SK-N-SH (cell line): Measurements from ENCODE around the gene AARS2. TPM values are rescaled to one million over a fixed set of nuclear protein-coding genes. Genes with fewer than 3 reads are reported as not detected.

ENCODE experiments used
- CTCF ChIA-PET: fragments of 300-600, 350-600 bp; formaldehyde crosslinking; extraction: SDS; loops from one replicate; lab custom pipeline; 2021; lab: Yijun Ruan, JAX
- POLR2A ChIA-PET: fragments of 350-600 bp; sonication (Branson Sonifier 250); formaldehyde crosslinking; extraction: SDS; loops from one replicate; lab custom pipeline; 2020; ENCODE audit warnings: antibody characterized with exemption, inconsistent platforms; lab: Yijun Ruan, JAX
- DNase-seq: peaks from one replicate; pipeline ENCODE4 v3.0.0; 2012
- H2AFZ ChIP-seq: fragments of 200-600 bp; sonication (generic); 2 replicates; pipeline ENCODE4 v1.8.1; 2016; ENCODE audit warnings: antibody characterized with exemption, mild to moderate bottlenecking, low read depth
- H3F3A ChIP-seq: fragments of 200-600 bp; sonication (generic); replicated peaks from 2 replicates; pipeline ENCODE3; 2016; ENCODE audit warnings: antibody characterized with exemption, mild to moderate bottlenecking; ENCODE audit not compliant: insufficient read depth
- H3K27ac ChIP-seq, 2 experiments: fragments of 200-500 bp in 1 of 2; fragments of 200-600 bp in 1 of 2; sonication (Bioruptor generic) in 1 of 2; sonication (generic), shearing (Covaris generic) in 1 of 2; 2 replicates each; pipeline versions ENCODE4 v1.5.1 to v1.6.1; 2014 to 2016; ENCODE audit warnings: low read depth in 2 of 2, inconsistent platforms in 1 of 2, low read length in 1 of 2, mild to moderate bottlenecking in 1 of 2, mixed read lengths in 1 of 2
- H3K27me3 ChIP-seq: fragments of 200-600 bp; sonication (generic), shearing (Covaris generic); 2 replicates; pipeline ENCODE4 v1.6.1; 2016; ENCODE audit warnings: mixed run types; ENCODE audit not compliant: insufficient read depth
- H3K36me3 ChIP-seq, 2 experiments: fragments of 200-500 bp in 1 of 2; fragments of 200-600 bp in 1 of 2; sonication (Bioruptor generic) in 1 of 2; sonication (generic) in 1 of 2; replicated peaks in 1 of 2; 2 replicates each; pipeline versions ENCODE3 to v1.5.1; 2014 to 2016; ENCODE audit warnings: low read length in 1 of 2, mild to moderate bottlenecking in 1 of 2; ENCODE audit not compliant: insufficient read depth in 2 of 2, control insufficient read depth in 1 of 2
- H3K4me1 ChIP-seq, 2 experiments: fragments of 200-500 bp in 1 of 2; fragments of 200-600 bp in 1 of 2; sonication (Bioruptor generic) in 1 of 2; sonication (generic), shearing (Covaris generic) in 1 of 2; 2 replicates each; pipeline versions ENCODE4 v1.5.1 to v1.6.1; 2014 to 2016; ENCODE audit warnings: low read depth in 1 of 2, low read length in 1 of 2, mixed run types in 1 of 2; ENCODE audit not compliant: insufficient read depth in 2 of 2, control insufficient read depth in 1 of 2
- H3K4me2 ChIP-seq: fragments of 200-600 bp; sonication (generic), shearing (Covaris generic); 2 replicates; pipeline ENCODE4 v1.6.1; 2017; ENCODE audit warnings: mixed run types
- H3K4me3 ChIP-seq, 2 experiments: fragments of 200-500 bp in 1 of 2; fragments of 200-600 bp in 1 of 2; sonication (Bioruptor generic) in 1 of 2; sonication (generic), shearing (Covaris generic) in 1 of 2; 2 replicates each; pipeline versions ENCODE4 v1.5.1 to v1.8.1; 2014 to 2016; ENCODE audit warnings: low read depth in 2 of 2, inconsistent platforms in 1 of 2, low read length in 1 of 2, mild to moderate bottlenecking in 1 of 2, mixed read lengths in 1 of 2, moderate library complexity in 1 of 2
- H3K79me2 ChIP-seq: fragments of 200-600 bp; sonication (generic); 2 replicates; pipeline ENCODE4 v1.8.1; 2017; ENCODE audit warnings: mild to moderate bottlenecking; ENCODE audit not compliant: insufficient read depth
- H3K9ac ChIP-seq: fragments of 200-600 bp; sonication (generic); 2 replicates; pipeline ENCODE4 v1.6.1; 2017; ENCODE audit warnings: mixed run types
- H3K9me2 ChIP-seq: fragments of 200-600 bp; sonication (generic); 2 replicates; pipeline ENCODE4 v1.6.1; 2017; ENCODE audit warnings: mixed run types
- H3K9me3 ChIP-seq: fragments of 200-600 bp; sonication (generic); 2 replicates; pipeline ENCODE4 v1.6.1; 2017; ENCODE audit warnings: mixed run types, mild to moderate bottlenecking, moderate library complexity
- H4K20me1 ChIP-seq: fragments of 200-600 bp; sonication (generic); 2 replicates; pipeline ENCODE4 v1.6.1; 2017; ENCODE audit warnings: mild to moderate bottlenecking, mixed run types; ENCODE audit not compliant: insufficient read depth
- CHD2 ChIP-seq: fragments of 150-350 bp; IDR thresholded peaks from 2 replicates; pipeline ENCODE4 v1.6.1; 2018; ENCODE audit warnings: low read length; ENCODE audit not compliant: partially characterized antibody
- EP300 ChIP-seq, 2 experiments: IDR thresholded peaks; 2 replicates each; pipeline versions ENCODE4 v1.4.0 to v1.6.1; 2012; ENCODE audit warnings: borderline replicate concordance in 1 of 2, low read depth in 1 of 2, low read length in 1 of 2
- GATA2 ChIP-seq: sonication (generic); formaldehyde crosslinking; IDR thresholded peaks from 2 replicates; pipeline ENCODE4 v1.5.0; 2020; ENCODE audit warnings: mild to moderate bottlenecking, missing genetic modification reagents
- MEF2A ChIP-seq: IDR thresholded peaks from 2 replicates; pipeline ENCODE4 v1.4.0; 2012; ENCODE audit warnings: low read depth, borderline replicate concordance
- RCOR1 ChIP-seq: fragments of 150-350 bp; IDR thresholded peaks from 2 replicates; pipeline ENCODE4 v1.6.1; 2017; ENCODE audit warnings: antibody characterized with exemption, low read length
- SMC3 ChIP-seq: IDR thresholded peaks from 2 replicates; pipeline ENCODE4 v1.6.1; 2012; ENCODE audit warnings: low read depth, low read length, improper control_type of control experiment
- WGBS: methylation state at CpG from one replicate; pipeline ENCODE4 v1.1.6; 2017; ENCODE audit warnings: low lambda C conversion rate; 5-methylcytosine and 5-hydroxymethylcytosine counted together
- polyA plus RNA-seq, 3 experiments: library from polyadenylated mRNA; depleted of rRNA; stranded (reverse); fragments of >200 nt; gene quantifications; 2 replicates each; pipeline ENCODE4 v1.2.3, GENCODE V29; 2012

AARS2 gene
- polyA plus RNA-seq, 1 of the 3 experiments (the other 2 are of a cell fraction), result 9.5 TPM

DNA sequence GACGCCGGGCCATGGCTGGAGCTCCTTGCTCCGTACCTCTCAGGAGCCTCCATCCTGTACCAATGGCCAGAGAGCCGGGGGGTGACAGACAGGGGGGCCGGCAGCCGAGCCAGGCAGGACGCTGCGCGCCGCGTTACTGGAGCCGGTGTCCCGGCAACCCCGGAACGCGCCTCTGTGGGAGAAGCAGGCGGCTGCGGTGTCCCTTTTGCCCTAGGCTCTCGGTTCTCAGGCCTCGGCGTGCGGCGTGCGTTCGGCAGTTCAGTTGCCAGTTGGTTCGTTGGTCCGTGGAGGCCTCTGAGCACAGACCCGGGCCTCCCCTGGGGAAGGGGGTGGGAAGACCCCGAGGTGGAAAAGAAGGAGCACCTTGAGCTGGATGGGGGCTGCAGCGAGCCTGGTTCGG is 29.3 kb upstream of the AARS2 start, which contains the start of gene SPATS1:
Gene SPATS1 (plus strand): TSS at position 162 of the 400 bp plus-strand sequence. CDS start 446 bp downstream, outside the sequence.
- ChIA-PET POLR2A (interaction anchor here (0.6 to 2.4 kb wide), 7 partner anchors 20 to 96 kb away, joined by 3 to 10 read pairs (median 5); partner anchors contain the start of genes CDC5L, HSP90AB1, SLC35B2 and TMEM151B), CTCF (interaction anchor here (1.2 to 3.4 kb wide), 14 partner anchors 10 to 169 kb away, joined by 3 to 30 read pairs (median 6); partner anchors contain the start of genes AARS2, SLC35B2 and TMEM151B)
- Histone ChIP-seq H3K4me3 (peak within 1 kb of the TSS; percentile 26 to 29; a peak in 2 of 4 replicates), H3K4me1 (peaks cover 0 to 24% of the 10 kb centered on the region in 2 experiments; a peak in 2 of 4 replicates), H3K9me3 (no peaks in the 10 kb centered on the region), H3K9me2 (no peaks in the 10 kb centered on the region), H3K27me3 (peaks cover 30% of the 10 kb centered on the region), H3K4me2 (0 out of 2 replicates have a peak within 1 kb of the TSS, but pooled peaks have one; percentile 37), H4K20me1 (no peaks in the 10 kb centered on the region), H2AFZ (peak within 1 kb of the TSS; percentile 11; the same call in 1 of the 2 replicates), H3K36me3 (no peaks in the 10 kb centered on the region), H3K27ac (peak within 1 kb of the TSS in 1 of 2 experiments; percentile 92; a peak in 2 of 4 replicates), H3K79me2 (no peaks in the 10 kb centered on the region), H3K9ac (no peak within 1 kb of the TSS), H3F3A (no peaks in the 10 kb centered on the region)
- DNase-seq, result peak; percentile 83
- WGBS, result 9% methylated on average over 18 of the region's 31 CpGs
- TF ChIP-seq MEF2A, result no peak
- TF ChIP-seq EP300 (IDR thresholded peaks at IDR 0.05; ENCODE audit: borderline replicate concordance in 1 of 2, low read depth in 1 of 2, low read length in 1 of 2), result peak in 1 of 2 experiments; percentile 11; a peak in 1 of 4 replicates

DNA sequence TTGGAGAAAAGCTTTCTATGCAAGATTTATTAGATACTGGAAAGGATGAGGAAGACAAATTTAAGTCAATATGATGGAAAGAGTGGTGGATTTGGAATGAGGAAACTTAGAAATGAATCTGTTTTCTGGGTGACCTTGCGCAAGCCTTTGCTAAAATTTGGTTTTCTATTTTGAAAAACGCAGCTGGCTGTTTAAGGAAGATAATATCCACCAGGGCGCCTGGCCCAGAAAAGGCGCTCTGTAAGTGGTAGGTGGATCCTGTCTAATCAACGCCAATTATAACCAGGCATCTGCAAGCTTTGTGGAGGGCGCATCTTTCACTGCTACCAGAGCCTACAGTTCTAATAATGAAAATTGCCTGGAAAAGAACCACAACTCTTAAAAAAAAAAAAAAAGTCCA is 28.9 kb upstream of the AARS2 start:
- DNase-seq, result peak; percentile 71
- 16% methylated on average over 6 of the region's 6 CpGs for WGBS
- H3K9me3 ChIP-seq, result no peaks in the 10 kb centered on the region
- no peaks in the 10 kb centered on the region for H3K9me2 ChIP-seq
- H3K36me3 ChIP-seq, result no peaks in the 10 kb centered on the region
- H3K27ac ChIP-seq, result peak overlapping the region in 1 of 2 experiments; percentile 92; a peak in 2 of 4 replicates
- H3K9ac ChIP-seq, result no peak overlapping the region
- H3K79me2 ChIP-seq, result no peaks in the 10 kb centered on the region
- H3K27me3 ChIP-seq, result peaks cover 30% of the 10 kb centered on the region
- TF ChIP-seq SMC3 (no peak), GATA2 (CRISPR knock-in tag) (peak; percentile 76), RCOR1 (peak; percentile 62; the same call in 1 of the 2 replicates), CHD2 (peak; percentile 77), EP300 (IDR thresholded peaks at IDR 0.05; ENCODE audit: borderline replicate concordance in 1 of 2, low read depth in 1 of 2, low read length in 1 of 2) (peak in 1 of 2 experiments; percentile 79; a peak in 2 of 4 replicates)
- TF ChIP-seq, all 33 proteins: peak for 4
- CTCF ChIA-PET, result interaction anchor here (1.2 to 3.4 kb wide), 14 partner anchors 9 to 169 kb away, joined by 3 to 30 read pairs (median 6); partner anchors contain the start of genes AARS2, SLC35B2 and TMEM151B
- Histone ChIP-seq H3K4me2 (0 out of 2 replicates have a peak overlapping the region, but pooled peaks have one; percentile 37), H4K20me1 (no peaks in the 10 kb centered on the region), H3K4me3 (peak overlapping the region; percentile 26 to 29; a peak in 2 of 4 replicates), H3K4me1 (peaks cover 0 to 24% of the 10 kb centered on the region in 2 experiments; a peak in 2 of 4 replicates), H3F3A (no peaks in the 10 kb centered on the region), H2AFZ (peak overlapping the region; percentile 11; the same call in 1 of the 2 replicates)
- POLR2A ChIA-PET, result interaction anchor here (0.6 to 2.4 kb wide), 8 partner anchors 10 to 113 kb away, joined by 3 to 10 read pairs (median 5); partner anchors contain the start of genes CDC5L, HSP90AB1, SLC35B2 and TMEM151B
